Measurements from ENCODE around the gene MMD.

The MMD gene

GRCh38 chr17:55351226-55351625, 70.4 kb downstream of the MMD start:
- Histone ChIP-seq H3K27me3 (ENCODE audit: insufficient read depth, low read length, poor library complexity, severe bottlenecking) (no peaks in the 10 kb centered on the region), H3K4me3 (ENCODE audit: low read length, poor library complexity, severe bottlenecking) (no peak overlapping the region), H3K9me2 (replicated peaks; ENCODE audit: low read depth, low read length) (no peaks in the 10 kb centered on the region), H3K79me2 (ENCODE audit: insufficient read depth, low read length) (no peaks in the 10 kb centered on the region), H3K4me2 (ENCODE audit: low read depth, low read length, poor library complexity, severe bottlenecking) (no peak overlapping the region), H3K9ac (ENCODE audit: low read depth, low read length, poor library complexity, severe bottlenecking) (no peak overlapping the region), H3F3A (ENCODE audit: low read depth) (no peaks in the 10 kb centered on the region), H3K4me1 (ENCODE audit: insufficient read depth, low read length, poor library complexity, severe bottlenecking) (no peaks in the 10 kb centered on the region), H3K36me3 (ENCODE audit: insufficient read depth, low read length) (no peaks in the 10 kb centered on the region), H3K9me3 (ENCODE audit: insufficient read depth, low read depth, low read length) (no peaks in the 10 kb centered on the region), H4K20me1 (ENCODE audit: insufficient read depth, low read length, poor library complexity, severe bottlenecking) (no peaks in the 10 kb centered on the region), H2AFZ (ENCODE audit: low read length) (peak overlapping the region; percentile 33; the same call in 1 of the 2 replicates)
- no peak for TF ChIP-seq CTCF (conservative IDR thresholded peaks at IDR 0.05; ENCODE audit: low read length)
- TF ChIP-seq EZH2phosphoT487 (IDR thresholded peaks at IDR 0.05; ENCODE audit: borderline replicate concordance) = no peak

- no peaks in the 10 kb centered on the region for H3K36me3 ChIP-seq (ENCODE audit: insufficient read depth, low read length)
- H3K9me3 ChIP-seq (ENCODE audit: insufficient read depth, low read depth, low read length) = no peaks in the 10 kb centered on the region
- H3K4me2 ChIP-seq (ENCODE audit: low read depth, low read length, poor library complexity, severe bottlenecking) = no peak overlapping the region
- H3F3A ChIP-seq (ENCODE audit: low read depth) = no peaks in the 10 kb centered on the region
- H2AFZ ChIP-seq (ENCODE audit: low read length) = peak overlapping the region; percentile 33; the same call in 1 of the 2 replicates
- no peaks in the 10 kb centered on the region for H3K79me2 ChIP-seq (ENCODE audit: insufficient read depth, low read length)
- TF ChIP-seq EZH2phosphoT487 (IDR thresholded peaks at IDR 0.05; ENCODE audit: borderline replicate concordance) (no peak), CTCF (conservative IDR thresholded peaks at IDR 0.05; ENCODE audit: low read length) (no peak)
- H3K27me3 ChIP-seq (ENCODE audit: insufficient read depth, low read length, poor library complexity, severe bottlenecking) = no peaks in the 10 kb centered on the region
- no peaks in the 10 kb centered on the region for H4K20me1 ChIP-seq (ENCODE audit: insufficient read depth, low read length, poor library complexity, severe bottlenecking)
- no peaks in the 10 kb centered on the region for H3K9me2 ChIP-seq (replicated peaks; ENCODE audit: low read depth, low read length)
- no peak overlapping the region for H3K9ac ChIP-seq (ENCODE audit: low read depth, low read length, poor library complexity, severe bottlenecking)
- no peak overlapping the region for H3K4me3 ChIP-seq (ENCODE audit: low read length, poor library complexity, severe bottlenecking)
- no peaks in the 10 kb centered on the region for H3K4me1 ChIP-seq (ENCODE audit: insufficient read depth, low read length, poor library complexity, severe bottlenecking)
Measured at GRCh38 chr17:55350825-55351205, 70.8 kb downstream of the MMD start.

- no peaks in the 10 kb centered on the region for H3K36me3 ChIP-seq (ENCODE audit: insufficient read depth, low read length)
- no peak for TF ChIP-seq EZH2phosphoT487 (IDR thresholded peaks at IDR 0.05; ENCODE audit: borderline replicate concordance)
- TF ChIP-seq CTCF (conservative IDR thresholded peaks at IDR 0.05; ENCODE audit: low read length) = peak; percentile 92
- H2AFZ ChIP-seq (ENCODE audit: low read length) = peak overlapping the region; percentile 54
Measured at GRCh38 chr17:55348749-55349354, 72.8 kb downstream of the MMD start.

More at GRCh38 chr17:55348749-55349354, 72.8 kb downstream of the MMD start:
- Histone ChIP-seq H3K9me3 (ENCODE audit: insufficient read depth, low read depth, low read length) (no peaks in the 10 kb centered on the region), H3K9ac (ENCODE audit: low read depth, low read length, poor library complexity, severe bottlenecking) (no peak overlapping the region), H4K20me1 (ENCODE audit: insufficient read depth, low read length, poor library complexity, severe bottlenecking) (no peaks in the 10 kb centered on the region), H3K4me2 (ENCODE audit: low read depth, low read length, poor library complexity, severe bottlenecking) (no peak overlapping the region), H3K4me3 (ENCODE audit: low read length, poor library complexity, severe bottlenecking) (no peak overlapping the region), H3K27me3 (ENCODE audit: insufficient read depth, low read length, poor library complexity, severe bottlenecking) (no peaks in the 10 kb centered on the region), H3K4me1 (ENCODE audit: insufficient read depth, low read length, poor library complexity, severe bottlenecking) (no peaks in the 10 kb centered on the region), H3F3A (ENCODE audit: low read depth) (no peaks in the 10 kb centered on the region), H3K9me2 (replicated peaks; ENCODE audit: low read depth, low read length) (no peaks in the 10 kb centered on the region), H3K79me2 (ENCODE audit: insufficient read depth, low read length) (no peaks in the 10 kb centered on the region)

All from Loucy (cell line).